H1 (cell line): Measurements from ENCODE around the gene CP. TPM values are rescaled to one million over a fixed set of nuclear protein-coding genes. Genes with fewer than 3 reads are reported as not detected.

Source experiments
- CTCF ChIA-PET: fragments of 300-600 bp; sonication (Branson Sonifier 250); formaldehyde crosslinking; loops from one replicate; lab custom pipeline; 2021; ENCODE audit not compliant: partially characterized antibody; lab: Charles Lee
- POLR2A ChIA-PET: fragments of 300-600 bp; sonication (Branson Sonifier 250); formaldehyde crosslinking; loops from one replicate; lab custom pipeline; 2021; ENCODE audit warnings: inconsistent platforms; ENCODE audit not compliant: partially characterized antibody; lab: Charles Lee
- DNase-seq, 2 experiments: peaks; one replicate each; pipeline versions ENCODE4 v3.0.0 to v3.0.0-alpha.2; 2010 to 2022; ENCODE audit warnings: low spot score in 2 of 2, low read depth in 1 of 2, mixed read lengths in 1 of 2
- FAIRE-seq: peaks from 2 replicates; lab custom pipeline; 2011; peaks lifted over from hg19 to GRCh38; lab: Jason Lieb, UNC
- H2AFZ ChIP-seq: 2 replicates; pipeline ENCODE4 v1.8.1; 2012; ENCODE audit warnings: low read length, inconsistent platforms
- H2AK5ac ChIP-seq: 2 replicates; pipeline ENCODE4 v1.6.1; 2013; ENCODE audit warnings: low read depth, low read length
- H2BK120ac ChIP-seq: replicated peaks from 2 replicates; pipeline ENCODE3; 2013; ENCODE audit warnings: low read depth, low read length, inconsistent platforms
- H2BK12ac ChIP-seq: 2 replicates; pipeline ENCODE4 v1.6.1; 2013; ENCODE audit warnings: low read depth, low read length
- H2BK15ac ChIP-seq: 2 replicates; pipeline ENCODE4 v1.6.1; 2013; ENCODE audit warnings: low read length
- H2BK20ac ChIP-seq: 2 replicates; pipeline ENCODE4 v1.6.1; 2013; ENCODE audit warnings: low read length
- H2BK5ac ChIP-seq: 2 replicates; pipeline ENCODE4 v1.6.1; 2013; ENCODE audit warnings: low read depth, low read length
- H3K14ac ChIP-seq: 2 replicates; pipeline ENCODE4 v1.6.1; 2013; ENCODE audit warnings: inconsistent platforms; ENCODE audit not compliant: insufficient read length
- H3K18ac ChIP-seq: 2 replicates; pipeline ENCODE4 v1.6.1; 2013; ENCODE audit warnings: low read length; ENCODE audit errors: extremely low read depth
- H3K23ac ChIP-seq: 2 replicates; pipeline ENCODE4 v1.6.1; 2013; ENCODE audit warnings: inconsistent platforms; ENCODE audit not compliant: insufficient read length
- H3K23me2 ChIP-seq: 2 replicates; pipeline ENCODE4 v1.6.1; 2013; ENCODE audit warnings: low read depth, low read length
- H3K27ac ChIP-seq: 2 replicates; pipeline ENCODE4 v1.6.1; 2011; ENCODE audit warnings: low read depth, low read length, inconsistent platforms
- H3K27me3 ChIP-seq, 4 experiments: replicated peaks in 1 of 4; 1 replicate in 1 of 4; 2 replicates in 3 of 4; pipeline versions ENCODE4 v1.6.1 to v1.8.1; 2011 to 2013; ENCODE audit warnings: low read length in 3 of 4, mild to moderate bottlenecking in 3 of 4, inconsistent platforms in 2 of 4, mixed read lengths in 2 of 4, moderate library complexity in 1 of 4; ENCODE audit not compliant: control insufficient read depth in 3 of 4, insufficient read depth in 3 of 4; ENCODE audit errors: extremely low read depth in 1 of 4
- H3K36me3 ChIP-seq, 4 experiments: 2 replicates each; pipeline versions ENCODE4 v1.6.1 to v1.8.1; 2011 to 2013; ENCODE audit warnings: mild to moderate bottlenecking in 4 of 4, low read length in 3 of 4, moderate library complexity in 2 of 4, control low read depth in 1 of 4, inconsistent platforms in 1 of 4; ENCODE audit not compliant: insufficient read depth in 4 of 4, control insufficient read depth in 2 of 4
- H3K4ac ChIP-seq: replicated peaks from 2 replicates; pipeline ENCODE3; 2013; ENCODE audit warnings: low read length, low read depth, mixed read lengths, inconsistent platforms; ENCODE audit not compliant: insufficient read length
- H3K4me1 ChIP-seq, 4 experiments: replicated peaks in 1 of 4; 1 replicate in 1 of 4; 2 replicates in 3 of 4; pipeline versions ENCODE4 v1.6.1 to v1.8.1; 2011 to 2013; ENCODE audit warnings: low read length in 3 of 4, inconsistent platforms in 2 of 4, mixed read lengths in 1 of 4; ENCODE audit not compliant: insufficient read depth in 4 of 4, control insufficient read depth in 3 of 4
- H3K4me2 ChIP-seq, 2 experiments: 2 replicates each; pipeline versions ENCODE4 v1.6.1 to v1.8.1; 2011 to 2013; ENCODE audit warnings: low read depth in 2 of 2, low read length in 2 of 2, control low read depth in 1 of 2, inconsistent platforms in 1 of 2, mild to moderate bottlenecking in 1 of 2; ENCODE audit not compliant: insufficient read depth in 1 of 2
- H3K4me3 ChIP-seq, 4 experiments: fragments of 200-600, 300-600 bp in 1 of 4; sonication (generic), shearing (Covaris generic), sonication (Bioruptor Twin) in 1 of 4; 2 replicates each; pipeline versions ENCODE4 v1.5.1 to v1.8.1; 2011 to 2016; ENCODE audit warnings: low read length in 4 of 4, low read depth in 3 of 4, control low read depth in 2 of 4, inconsistent platforms in 2 of 4, mild to moderate bottlenecking in 2 of 4, mixed read lengths in 1 of 4, moderate library complexity in 1 of 4; ENCODE audit not compliant: insufficient read depth in 2 of 4; ENCODE audit errors: extremely low read depth in 1 of 4
- H3K56ac ChIP-seq: replicated peaks from 2 replicates; pipeline ENCODE3; 2013; ENCODE audit warnings: low read depth, mild to moderate bottlenecking, mixed read lengths, low read length, inconsistent platforms; ENCODE audit not compliant: insufficient read length
- H3K79me1 ChIP-seq: 2 replicates; pipeline ENCODE4 v1.6.1; 2013; ENCODE audit warnings: low read depth, low read length, control low read depth
- H3K79me2 ChIP-seq, 2 experiments: 2 replicates each; pipeline versions ENCODE4 v1.6.1 to v1.8.1; 2012 to 2013; ENCODE audit warnings: low read length in 2 of 2, mild to moderate bottlenecking in 2 of 2, inconsistent platforms in 1 of 2; ENCODE audit not compliant: insufficient read depth in 2 of 2, control insufficient read depth in 1 of 2
- H3K9ac ChIP-seq, 4 experiments: replicated peaks in 1 of 4; 1 replicate in 1 of 4; 2 replicates in 3 of 4; pipeline versions ENCODE4 v1.6.1 to v1.8.1; 2011 to 2013; ENCODE audit warnings: low read depth in 3 of 4, low read length in 3 of 4, control low read depth in 2 of 4, mild to moderate bottlenecking in 2 of 4, moderate library complexity in 2 of 4, inconsistent platforms in 1 of 4; ENCODE audit errors: extremely low read depth in 1 of 4
- H3K9me3 ChIP-seq, 2 experiments: 2 replicates each; pipeline versions ENCODE4 v1.6.1 to v1.8.1; 2012 to 2013; ENCODE audit warnings: mild to moderate bottlenecking in 2 of 2, moderate library complexity in 2 of 2, control low read depth in 1 of 2, inconsistent platforms in 1 of 2, low read depth in 1 of 2, low read length in 1 of 2, mixed read lengths in 1 of 2; ENCODE audit not compliant: insufficient read depth in 2 of 2
- H4K20me1 ChIP-seq, 2 experiments: replicated peaks in 1 of 2; 2 replicates each; pipeline versions ENCODE3 to v1.8.1; 2011 to 2013; ENCODE audit warnings: inconsistent platforms in 2 of 2, low read length in 2 of 2, mild to moderate bottlenecking in 1 of 2; ENCODE audit not compliant: insufficient read depth in 2 of 2, control insufficient read depth in 1 of 2
- H4K5ac ChIP-seq: 2 replicates; pipeline ENCODE4 v1.6.1; 2013; ENCODE audit warnings: low read length, low read depth, mixed read lengths, inconsistent platforms; ENCODE audit not compliant: insufficient read length
- H4K8ac ChIP-seq: 2 replicates; pipeline ENCODE4 v1.8.0; 2013; ENCODE audit warnings: mild to moderate bottlenecking, moderate library complexity, low read length, inconsistent platforms; ENCODE audit not compliant: insufficient read depth; ENCODE audit errors: extremely low read depth
- H4K91ac ChIP-seq: replicated peaks from 2 replicates; pipeline ENCODE3; 2013; ENCODE audit warnings: low read length, mixed read lengths, inconsistent platforms; ENCODE audit not compliant: insufficient read length
- SP1 ChIP-seq: IDR thresholded peaks from 2 replicates; pipeline ENCODE4 v1.6.1; 2011; ENCODE audit warnings: low read depth, low read length
- SRF ChIP-seq: IDR thresholded peaks from 2 replicates; pipeline ENCODE4 v1.6.1; 2011; ENCODE audit warnings: mild to moderate bottlenecking, low read depth, low read length, moderate library complexity
- WGBS, 2 experiments: shearing (Covaris generic) in 1 of 2; methylation state at CpG; one replicate each; pipeline versions ENCODE4 v1.1.6 to v1.1.7; 2013 to 2015; ENCODE audit warnings: low lambda C conversion rate in 2 of 2, mixed read lengths in 2 of 2, inconsistent platforms in 1 of 2, low coverage in 1 of 2, missing lambda C conversion rate in 1 of 2; ENCODE audit not compliant: insufficient replicate concordance in 2 of 2, insufficient coverage in 1 of 2, insufficient read length in 1 of 2; ENCODE audit errors: extremely low coverage in 1 of 2, missing lambda C conversion rate in 1 of 2; 5-methylcytosine and 5-hydroxymethylcytosine counted together
- polyA plus RNA-seq, 7 experiments: library from polyadenylated mRNA; depleted of rRNA in 3 of 7; stranded (reverse) in 5 of 7; unstranded in 2 of 7; fragments of >200 nt in 5 of 7; fragments of 200-250 nt in 2 of 7; gene quantifications; 1 replicate in 5 of 7; 2 replicates in 1 of 7; 4 replicates in 1 of 7; pipeline versions ENCODE4 v1.2.1 to v1.2.3, GENCODE V29; 2011 to 2013; ENCODE audit warnings: missing spikeins in 2 of 7, mixed read lengths in 2 of 7
- total RNA-seq: library from RNA; stranded (reverse); fragmentation: NEBNext Ultra II Directional; extraction: Animal tissue kit (Norgen Biotek cat#: 25700); gene quantifications from 2 replicates; pipeline ENCODE4 v1.2.1, GENCODE V29; 2021

Gene CP
- total and polyA plus RNA-seq, 2 of the 8 experiments (the other 6 are each of a cell fraction or from before 2014, with no cell fraction given): 0.32 to 2.6 TPM

DNA sequence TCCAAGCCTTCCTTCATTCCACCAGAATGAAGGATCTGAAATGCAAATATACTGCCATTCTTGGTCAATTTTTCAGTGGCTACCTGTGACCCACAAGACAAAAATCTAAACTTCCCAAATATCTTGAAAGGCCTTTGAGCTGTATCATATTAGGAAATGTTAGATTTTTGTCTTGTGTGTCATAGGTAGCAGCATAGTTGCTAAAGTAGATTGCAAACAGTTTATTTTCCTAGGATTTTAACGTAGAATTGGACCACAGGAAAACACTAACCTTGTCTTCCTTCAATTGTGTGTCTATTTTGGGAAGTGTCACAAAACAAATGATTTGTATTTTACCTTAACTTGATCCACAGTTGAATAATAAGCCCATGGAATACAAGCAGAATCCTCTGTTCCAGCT is 42.4 kb downstream of the CP start:
- Histone ChIP-seq H3K4me1 (no peaks in the 10 kb centered on the region), H3K4me3 (no peak overlapping the region), H3K4ac (no peak overlapping the region), H3K9me3 (peaks cover 5 to 10% of the 10 kb centered on the region in 2 experiments; a peak in 3 of 4 replicates), H3K56ac (no peak overlapping the region), H2BK20ac (no peak overlapping the region), H4K8ac (no peak overlapping the region), H2BK15ac (no peak overlapping the region), H3K79me2 (no peaks in the 10 kb centered on the region), H3K23ac (no peak overlapping the region), H3K23me2 (no peaks in the 10 kb centered on the region; the same call in 1 of the 2 replicates), H4K91ac (no peak overlapping the region), H2BK12ac (no peak overlapping the region), H3K18ac (no peak overlapping the region), H3K27ac (no peak overlapping the region), H4K5ac (no peak overlapping the region), H2BK120ac (no peak overlapping the region), H3K79me1 (no peaks in the 10 kb centered on the region), H3K4me2 (no peak overlapping the region), H4K20me1 (no peaks in the 10 kb centered on the region), H3K9ac (no peak overlapping the region), H3K27me3 (no peaks in the 10 kb centered on the region), H2BK5ac (no peak overlapping the region; the same call in 1 of the 2 replicates), H2AFZ (no peak overlapping the region), H2AK5ac (no peak overlapping the region), H3K36me3 (peaks cover 0 to 35% (median 11%) of the 10 kb centered on the region in 4 experiments; a peak in 3 of 8 replicates), H3K14ac (no peak overlapping the region)
- 74% methylated on average over 1 of the region's 1 CpG; no CpG with 5 or more reads in 1 of the 2 experiments for WGBS, 2 experiments
- DNase-seq (no peak), FAIRE-seq (no peak)
- POLR2A ChIA-PET: interaction anchor here (0.7 to 2.1 kb wide), 3 partner anchors 16 to 20 kb away, joined by 3 to 6 read pairs (median 5); no protein-coding TSS in a partner anchor
- CTCF ChIA-PET: interaction anchor here (0.6 to 1.3 kb wide), 2 partner anchors 59 to 559 kb away, joined by 3 to 5 read pairs; no protein-coding TSS in a partner anchor
- TF ChIP-seq SP1 (no peak), SRF (no peak)
